Superior temporal gyrus (tissue), 1 donor: ENCODE results near the gene GMDS.
"Not testable (repeated sequence)": the region's sequence is repeated elsewhere in the genome, so short reads cannot be mapped to it uniquely, and the experiment has no call there.

Source experiments
- DNase-seq: peaks from one replicate; pipeline ENCODE4 v3.0.0-alpha.2; 2016; ENCODE audit errors: extremely low spot score

The GMDS gene

DNA sequence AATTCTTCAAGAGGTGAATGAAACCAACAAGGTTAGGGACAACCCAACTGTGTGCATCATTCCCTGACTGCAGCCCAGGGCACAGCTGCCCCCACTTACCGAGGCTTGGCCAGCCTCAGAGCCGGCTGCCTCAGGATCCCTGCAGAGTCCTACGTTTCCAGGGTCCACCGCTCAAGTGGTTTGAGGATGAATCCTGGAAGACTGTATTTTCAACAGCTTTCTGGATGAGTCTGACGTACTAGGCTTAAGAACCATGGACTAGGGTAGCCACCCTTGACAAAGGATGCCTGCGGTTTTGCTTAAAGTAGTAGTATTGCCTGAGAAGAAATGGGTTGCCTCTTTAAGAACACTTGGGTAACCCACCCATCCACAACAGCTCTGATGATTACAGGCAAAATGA is 534.3 kb downstream of the GMDS start:
- DNase-seq, result no peak

DNA sequence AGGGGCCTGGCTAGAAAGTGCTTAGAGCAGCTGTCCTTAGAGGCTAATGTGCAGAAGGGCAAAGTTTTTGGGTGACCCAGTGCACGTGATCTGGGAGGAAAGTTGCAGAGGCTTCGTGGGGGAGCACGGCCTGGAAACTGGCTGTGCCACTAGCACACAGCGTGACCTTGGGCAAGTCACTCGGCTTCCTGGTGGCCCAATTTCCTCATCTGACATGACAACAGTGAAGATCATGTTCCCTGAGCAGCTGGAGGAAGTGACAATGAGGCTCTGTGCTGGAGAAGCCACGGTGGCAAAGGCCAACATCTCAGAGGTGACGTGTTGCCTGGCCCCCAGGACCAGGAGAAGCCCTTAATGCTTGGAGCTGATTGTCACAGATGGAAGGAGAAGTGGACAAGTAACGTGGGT is 536.2 kb downstream of the GMDS start:
- DNase-seq, result no peak

DNA sequence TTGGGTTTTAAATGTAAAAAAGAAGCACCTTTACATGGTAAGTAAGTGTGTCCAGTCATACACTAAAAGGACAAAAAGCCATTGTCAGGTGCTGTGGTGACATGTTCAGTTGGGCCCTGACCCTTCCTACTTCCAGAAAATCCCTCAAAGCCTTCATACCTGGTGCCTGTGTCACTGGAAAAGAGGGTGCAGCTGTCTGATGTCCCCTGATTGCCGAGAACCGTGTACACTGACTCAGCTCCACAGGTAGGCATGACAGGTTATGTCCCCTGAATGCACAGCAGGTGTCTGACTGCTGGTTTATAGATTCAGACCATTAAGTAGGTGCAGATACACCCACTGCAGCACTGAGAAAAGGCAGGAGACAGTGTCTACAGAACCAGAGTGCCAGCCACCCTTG is 536.6 kb downstream of the GMDS start:
- DNase-seq, result no peak

DNA sequence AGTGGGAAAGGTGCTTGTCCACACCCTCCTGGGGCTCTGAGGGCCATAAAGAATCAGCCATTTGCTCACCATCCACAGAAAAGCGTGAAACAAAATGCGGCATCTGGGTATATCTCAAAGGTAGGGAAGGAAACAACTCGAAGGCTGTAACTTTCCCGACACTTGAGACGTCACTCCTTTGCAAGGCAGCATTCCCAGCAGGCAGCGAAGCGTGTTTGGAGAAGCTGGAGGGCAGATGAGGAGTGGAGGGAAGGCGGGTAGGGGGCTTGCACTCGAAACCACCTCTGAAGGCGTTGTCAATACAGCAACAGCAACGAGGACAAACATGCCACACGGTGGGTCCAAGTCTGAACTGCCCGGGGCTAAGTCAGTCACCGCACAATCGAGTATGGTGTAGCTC is 537.3 kb downstream of the GMDS start:
- no peak for DNase-seq

DNA sequence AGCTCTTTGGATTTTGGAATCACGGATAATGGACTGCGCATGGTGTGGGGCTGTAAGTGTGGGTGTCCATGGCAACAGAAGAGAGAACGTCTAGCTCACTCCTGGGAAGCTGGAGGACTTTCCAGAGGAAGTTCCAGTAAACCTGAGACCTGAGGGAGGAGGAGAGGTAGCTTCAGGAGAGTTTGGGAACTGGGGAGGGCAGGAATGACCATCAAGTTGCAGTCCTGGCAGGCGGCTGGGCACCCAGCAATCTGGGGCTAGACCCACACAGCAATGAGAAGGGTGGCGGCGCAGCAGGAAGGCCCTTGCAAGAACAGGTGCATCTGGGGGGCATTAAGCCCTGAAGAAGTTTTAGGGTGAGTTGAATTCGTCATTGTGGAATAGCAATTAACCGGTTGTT is 539.8 kb downstream of the GMDS start:
- no peak for DNase-seq

DNA sequence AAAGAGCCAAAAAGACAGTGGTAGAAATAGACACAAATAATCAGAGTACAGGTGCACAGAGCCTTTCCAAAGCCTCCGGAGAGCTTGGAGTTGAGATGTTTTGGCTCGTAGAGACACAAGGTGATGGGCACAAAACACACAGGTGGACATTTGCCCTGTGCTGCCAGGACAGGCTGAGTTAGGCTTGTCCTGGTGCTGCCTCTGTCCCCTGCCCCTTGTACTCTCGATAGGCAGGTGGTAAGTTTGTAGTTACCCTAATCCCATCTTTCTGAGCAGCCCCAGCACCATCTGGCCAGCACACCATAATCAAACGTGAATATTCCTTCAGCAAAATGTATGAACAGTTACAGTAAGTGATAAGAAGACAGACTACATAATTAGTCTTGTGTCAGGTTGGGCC is 540.2 kb downstream of the GMDS start:
- no peak for DNase-seq

DNA sequence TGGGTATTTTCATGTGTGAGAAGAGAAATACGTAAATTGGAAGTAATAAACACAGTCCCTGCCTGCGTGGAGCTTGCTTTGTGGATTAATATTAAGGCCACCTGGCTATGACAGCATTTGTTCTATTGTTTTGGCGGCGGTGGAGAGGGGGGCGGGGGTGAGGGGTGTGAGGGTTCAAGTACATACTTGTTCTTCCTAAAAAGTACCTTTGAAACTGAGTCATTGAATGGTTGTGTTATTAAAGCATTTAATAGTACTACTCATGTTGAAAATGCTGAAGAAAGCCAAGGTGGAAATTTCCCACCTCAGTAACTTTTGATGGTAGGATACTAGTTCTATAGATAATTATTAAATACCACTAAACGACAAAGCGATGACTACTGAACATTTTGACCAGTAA is 540.7 kb downstream of the GMDS start:
- DNase-seq, result no peak

DNA sequence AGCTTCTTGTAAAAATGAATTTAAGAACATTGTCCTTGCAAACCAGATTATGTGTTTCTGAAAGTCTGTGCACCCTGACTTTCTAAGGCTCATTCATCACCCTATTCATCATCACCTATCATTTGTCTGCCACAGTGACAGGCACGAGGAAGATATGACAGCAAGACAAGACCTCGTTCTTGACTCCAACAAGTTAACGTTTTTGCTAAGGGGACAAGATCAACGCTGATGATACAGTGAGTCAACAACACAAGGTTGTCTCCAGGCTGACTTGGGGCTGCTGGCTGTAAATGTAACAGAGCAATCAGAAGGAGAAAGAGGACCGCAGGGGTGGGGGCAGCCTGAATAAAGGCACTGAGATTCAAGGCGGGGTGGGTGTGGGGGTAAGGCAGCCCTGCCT is 541.5 kb downstream of the GMDS start:
- no peak for DNase-seq

DNA sequence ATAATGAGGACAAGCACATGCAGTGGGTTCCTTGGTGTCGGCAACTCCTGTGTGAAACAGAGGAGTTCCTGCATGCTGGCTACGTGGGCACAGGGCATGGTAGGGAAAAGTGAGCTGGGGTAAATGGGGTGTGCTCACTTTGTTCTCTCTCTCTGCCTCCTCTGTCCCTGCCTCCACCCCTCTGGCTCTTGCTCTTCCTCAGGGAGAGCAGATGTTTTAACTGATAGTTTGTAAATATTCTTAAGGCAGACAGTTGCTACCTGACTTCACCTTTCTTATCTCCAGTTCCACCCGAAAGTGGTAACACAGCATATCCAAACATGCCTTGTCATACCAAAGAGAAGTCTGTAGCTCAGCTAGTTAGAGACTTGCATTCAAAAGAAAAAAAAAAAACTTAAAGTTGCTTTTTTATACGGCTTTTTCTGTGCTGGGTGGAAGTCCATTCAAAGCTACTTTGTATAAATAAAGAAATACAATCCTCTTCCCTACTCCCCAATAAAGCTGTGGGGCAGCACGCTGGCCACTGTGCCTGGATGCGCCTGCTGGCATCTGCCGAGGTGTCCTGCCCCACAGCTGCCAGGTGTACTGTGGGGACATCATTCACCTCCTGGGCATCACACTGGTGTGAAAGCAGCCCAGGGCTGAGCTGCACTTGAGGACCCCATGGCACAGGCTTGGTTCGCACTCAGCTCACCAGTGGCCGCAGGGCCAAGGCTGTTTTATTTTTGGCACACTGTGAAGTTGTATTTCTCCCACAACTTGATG is 542.1 kb downstream of the GMDS start:
- no peak for DNase-seq

DNA sequence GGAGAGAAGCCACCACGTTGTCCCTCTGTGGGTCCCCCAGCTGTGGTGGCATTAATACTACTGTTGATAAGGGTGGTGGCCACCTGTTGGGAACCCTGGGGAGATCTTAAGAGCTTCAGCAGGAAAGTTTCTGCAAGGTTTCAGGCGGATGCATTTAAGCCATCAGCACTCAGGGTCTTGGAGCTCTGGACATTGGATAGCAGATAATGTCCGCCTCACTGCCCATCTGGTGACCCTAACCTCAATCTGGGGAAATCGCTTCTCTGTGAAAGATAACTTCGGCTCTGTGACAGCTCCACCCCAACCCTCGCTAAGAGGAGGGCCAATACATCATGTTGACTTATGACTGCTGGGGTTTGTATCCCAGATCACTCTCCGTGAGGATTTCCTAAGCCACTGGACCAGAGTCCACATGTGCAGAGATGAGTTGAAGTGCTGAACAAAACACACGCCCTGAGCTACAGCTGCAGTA is 542.8 kb downstream of the GMDS start:
- DNase-seq, result no peak

DNA sequence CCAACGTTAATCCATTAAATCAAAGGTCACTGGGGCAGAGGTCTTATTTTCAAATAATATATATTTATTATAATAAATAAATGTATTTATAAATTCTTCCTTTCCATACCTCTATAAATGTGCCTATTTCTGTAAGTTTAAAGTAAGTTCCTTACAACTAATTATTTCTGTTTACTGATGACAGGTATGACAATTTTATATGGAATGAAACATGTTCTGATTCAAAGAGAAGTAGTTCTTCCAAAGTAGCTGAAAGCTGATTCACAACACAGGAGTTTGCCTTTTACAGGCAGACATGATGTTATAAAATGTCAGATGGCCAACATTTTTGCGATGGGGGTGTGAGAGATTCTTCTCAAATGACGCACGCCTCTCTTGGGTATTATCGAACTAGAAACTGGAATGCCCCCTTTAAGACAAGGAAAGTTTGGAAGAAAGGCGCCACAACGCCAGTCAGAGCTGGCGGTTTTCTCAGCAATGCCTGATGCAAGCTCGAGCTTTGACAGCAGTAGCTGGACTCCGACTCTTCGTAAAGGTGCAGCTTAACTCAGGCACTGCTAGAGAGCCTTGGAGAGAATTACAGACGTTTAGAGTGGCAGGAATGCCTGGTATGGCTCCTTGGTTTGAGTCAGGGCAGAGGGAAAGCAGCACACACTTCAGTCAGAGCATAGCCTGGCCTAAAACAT is 543.6 kb downstream of the GMDS start:
- no peak for DNase-seq

DNA sequence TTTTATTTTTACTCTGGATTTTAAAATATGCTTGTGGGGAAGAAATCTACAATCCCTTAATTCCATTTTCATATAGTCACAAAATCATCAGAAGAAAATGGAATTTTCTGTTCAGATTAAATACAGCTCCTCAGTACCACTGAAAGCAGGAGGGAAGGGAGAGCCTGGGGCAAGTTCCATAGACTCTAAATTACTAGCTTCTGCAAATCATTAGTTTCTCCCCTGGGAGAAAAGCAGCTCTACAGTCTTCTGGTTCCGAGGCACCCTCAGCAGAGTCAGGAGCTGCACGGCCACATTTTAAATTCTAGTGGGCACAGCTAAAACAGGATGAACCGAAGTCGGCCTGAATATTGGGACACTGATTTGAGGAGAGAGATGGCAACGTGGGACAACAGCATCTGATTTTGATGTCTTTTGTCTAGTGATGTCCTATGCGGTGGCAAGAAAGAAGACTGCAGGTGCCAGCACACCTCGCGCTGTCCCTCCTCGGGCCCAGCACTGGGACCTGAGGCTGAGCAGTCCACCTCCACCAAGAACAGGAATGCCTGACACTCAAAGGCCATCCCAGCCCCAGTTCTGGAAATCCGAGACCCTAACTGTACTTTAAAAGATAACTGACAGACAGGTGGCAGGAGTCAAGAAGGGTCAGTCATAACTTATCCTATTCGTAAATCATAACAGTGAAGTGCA is 545.0 kb downstream of the GMDS start:
- DNase-seq, result no peak

DNA sequence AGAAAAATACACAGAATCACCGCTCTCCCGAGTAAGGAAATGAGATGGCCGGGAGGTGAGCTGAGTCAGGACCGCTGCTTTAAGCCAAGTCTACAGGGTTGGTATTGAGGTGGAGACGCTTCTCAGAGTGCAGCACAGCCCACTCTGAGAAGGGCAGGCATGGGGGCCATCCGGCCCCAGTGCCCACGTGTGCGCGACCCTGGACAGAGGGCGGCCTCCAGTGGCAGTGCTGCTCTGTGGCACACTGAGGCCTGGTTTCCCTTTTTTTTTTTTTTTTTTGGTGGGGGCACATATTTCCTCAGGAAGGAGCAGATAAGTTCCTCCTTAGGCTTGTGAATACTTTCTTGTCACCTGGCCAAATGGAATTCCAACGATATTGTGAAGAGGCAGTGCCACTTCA is 546.9 kb downstream of the GMDS start:
- DNase-seq, result no peak

DNA sequence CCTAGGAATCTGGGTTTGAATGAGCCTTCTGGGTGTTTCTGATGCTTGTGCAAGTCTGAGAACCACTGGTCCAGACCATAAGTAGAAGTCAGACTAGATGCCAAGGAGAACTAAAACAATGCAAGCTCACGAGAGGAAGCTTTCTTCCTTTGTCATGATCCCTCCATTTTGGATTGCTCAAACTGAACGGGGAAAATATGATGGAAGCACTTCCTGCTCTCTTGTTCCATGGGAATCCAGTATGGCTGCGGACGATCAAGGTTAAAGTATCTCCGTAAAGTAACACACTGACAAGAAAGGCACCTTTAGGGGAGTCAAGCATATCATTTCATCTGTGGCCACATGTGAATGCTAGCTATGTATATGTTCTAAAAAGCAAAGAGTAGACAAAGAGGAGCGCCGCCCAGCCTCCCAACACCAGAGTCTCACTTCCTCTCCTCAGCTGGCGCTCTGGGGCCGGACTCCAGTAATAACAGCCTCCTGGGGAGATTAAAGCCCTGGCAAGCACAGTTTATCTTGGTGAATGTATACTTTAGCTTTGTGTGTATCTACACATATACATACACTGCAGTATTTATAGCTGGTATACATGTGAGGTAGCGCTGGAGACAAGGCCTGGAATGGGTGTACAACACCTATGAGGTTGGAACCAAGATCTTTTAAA is 547.6 kb downstream of the GMDS start:
- DNase-seq, result no peak

DNA sequence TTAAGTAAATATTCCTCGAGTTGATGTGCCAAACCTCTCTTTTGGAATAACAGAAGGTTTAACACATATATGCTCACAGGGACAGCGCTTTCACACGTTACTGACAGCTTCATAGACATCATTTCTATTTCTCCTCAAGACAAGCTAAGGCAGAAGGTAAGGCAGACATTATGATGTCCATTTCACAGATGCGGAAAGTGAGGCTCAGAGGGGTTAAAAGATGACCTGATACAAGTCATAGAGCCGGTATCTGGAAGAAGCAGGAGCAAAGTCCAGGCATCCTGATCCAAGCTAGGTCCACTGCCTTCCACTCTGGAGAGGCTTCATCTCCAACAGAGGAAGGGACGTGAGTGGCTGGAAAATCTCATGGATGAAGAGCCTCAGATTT is 548.9 kb downstream of the GMDS start:
- no peak for DNase-seq

DNA sequence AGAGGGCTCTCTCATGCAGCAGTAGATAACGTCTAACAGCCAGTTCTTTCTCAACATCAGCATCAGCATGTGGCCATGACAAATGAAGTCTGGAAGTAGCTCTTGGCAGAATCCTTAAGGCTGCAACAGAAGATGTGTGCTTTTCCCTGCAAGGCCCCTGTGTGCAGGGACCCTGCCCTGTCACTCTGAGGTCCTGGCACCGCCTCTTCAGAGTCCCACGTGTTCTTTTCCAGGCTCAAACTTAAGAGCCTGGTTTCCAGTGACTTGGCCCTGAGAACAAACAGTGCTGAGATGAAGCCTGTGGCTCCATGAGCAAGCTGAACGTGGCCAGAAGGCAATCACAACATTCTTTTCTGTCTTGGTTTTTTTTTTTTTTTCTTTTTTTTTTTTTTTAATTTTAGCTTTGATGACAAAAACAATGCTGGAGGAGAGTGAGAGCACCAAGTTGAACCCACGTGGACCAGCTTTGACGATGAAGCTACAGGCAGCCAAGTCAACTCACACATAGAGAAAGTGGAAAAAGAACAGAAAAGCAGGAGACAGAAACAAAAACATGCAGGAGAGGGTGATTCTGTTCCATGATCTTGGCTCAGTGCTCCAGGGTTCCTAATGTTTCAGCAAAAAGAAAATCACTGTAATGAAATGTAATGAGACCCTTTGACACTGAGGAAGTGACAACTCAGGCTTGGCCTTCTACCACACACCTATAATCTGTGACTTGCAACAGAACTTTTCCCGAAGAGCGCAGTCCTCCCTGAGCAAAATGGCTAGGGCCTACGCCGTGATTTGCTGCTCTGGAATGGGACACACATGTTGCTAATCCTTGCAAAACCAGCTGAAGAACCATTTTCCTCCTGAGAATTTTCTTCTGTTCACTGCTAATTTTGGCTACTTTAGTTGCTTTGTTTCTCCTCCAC is 549.6 kb downstream of the GMDS start:
- no peak for DNase-seq

DNA sequence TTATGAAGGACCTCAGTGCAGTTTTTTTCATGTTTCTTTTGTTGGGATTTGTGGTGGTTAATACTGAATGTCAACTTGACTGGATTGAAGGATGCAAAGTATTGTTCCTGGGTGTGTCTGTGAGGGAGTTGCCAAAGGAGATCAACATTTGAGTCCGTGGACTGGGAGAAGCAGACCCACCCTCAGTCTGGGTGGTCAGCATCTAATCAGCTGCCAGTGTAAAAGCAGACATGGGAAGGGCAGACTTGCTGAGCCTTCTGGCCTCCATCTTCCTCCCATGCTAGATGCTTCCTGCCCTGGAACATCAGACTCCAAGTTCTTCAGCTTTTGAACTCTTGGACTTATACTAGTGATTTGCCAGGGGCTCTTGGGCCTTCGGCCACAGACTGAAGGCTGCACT is 553.6 kb downstream of the GMDS start:
- not testable (repeated sequence) for DNase-seq

DNA sequence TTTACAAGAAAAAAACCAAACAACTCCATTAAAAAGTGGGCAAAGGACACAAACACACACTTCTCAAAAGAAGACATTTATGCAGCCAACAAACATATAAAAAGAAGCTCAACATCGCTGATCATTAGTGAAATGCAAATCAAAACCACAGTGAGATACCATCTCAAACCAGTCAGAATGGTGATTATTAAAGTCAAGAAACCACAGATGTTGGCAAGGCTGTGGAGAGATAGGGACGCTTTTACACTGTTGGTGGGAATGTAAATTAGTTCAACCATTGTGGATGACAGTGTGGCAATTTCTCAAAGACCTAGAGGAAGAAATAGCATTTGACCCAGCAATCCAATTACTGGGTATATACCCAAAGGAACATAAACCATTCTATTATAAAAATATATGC is 554.7 kb downstream of the GMDS start:
- not testable (repeated sequence) for DNase-seq

DNA sequence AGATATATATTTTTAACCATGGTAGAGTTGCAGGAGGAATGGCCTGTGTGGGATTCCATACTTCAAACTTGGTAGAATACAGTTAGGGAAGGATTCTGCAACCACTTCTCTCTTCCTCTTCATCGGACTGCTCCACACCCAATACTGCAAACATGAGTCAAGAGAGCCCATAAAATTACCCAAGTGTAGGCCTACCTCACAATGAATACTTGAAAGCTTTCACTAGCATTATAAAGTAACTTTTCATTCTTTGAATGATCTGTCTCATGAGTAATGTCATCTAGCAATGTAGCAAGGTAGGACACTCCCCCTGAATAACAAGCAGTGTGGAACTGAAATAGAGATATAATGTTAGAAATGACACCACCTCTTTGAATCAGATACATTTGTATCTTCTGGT is 556.3 kb downstream of the GMDS start:
- DNase-seq, result no peak

DNA sequence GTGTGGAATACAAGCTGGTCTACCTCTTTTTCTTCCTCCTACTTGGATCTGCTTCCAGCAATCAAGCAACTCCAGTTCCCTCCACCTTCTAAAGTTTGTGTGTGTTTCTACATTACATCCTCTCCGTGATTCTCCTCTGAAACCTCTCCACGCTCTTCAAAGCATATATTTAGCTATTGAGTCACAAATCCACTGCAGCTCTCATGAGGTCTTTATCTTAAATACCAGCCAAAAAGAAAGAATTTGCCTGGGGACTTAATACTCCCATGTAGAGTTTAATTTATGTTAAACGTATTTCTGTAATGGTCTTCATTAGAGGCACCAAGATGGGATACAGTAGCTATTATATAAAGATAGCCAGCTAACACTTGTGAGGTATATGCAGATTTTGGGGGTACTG is 557.0 kb downstream of the GMDS start:
- no peak for DNase-seq

DNA sequence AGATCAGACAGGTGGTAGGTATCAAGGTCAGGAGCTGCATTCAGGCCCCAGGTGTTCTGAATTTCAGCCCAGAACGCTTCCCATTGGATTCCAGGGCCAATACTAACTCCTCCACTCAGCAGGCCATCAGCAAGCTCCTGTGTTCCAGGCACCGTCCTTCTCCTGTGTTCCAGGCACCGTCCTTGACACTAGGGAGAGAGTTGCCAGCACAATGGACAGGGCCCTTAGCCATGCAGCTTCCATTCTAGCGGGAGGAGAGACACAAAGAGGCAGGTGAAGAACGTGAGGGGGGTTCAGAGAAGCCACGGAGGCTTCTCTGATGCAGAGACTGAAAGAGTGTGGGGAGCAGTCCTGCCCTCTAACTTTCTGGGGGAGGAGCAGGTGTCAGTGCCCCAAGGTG is 558.0 kb downstream of the GMDS start:
- no peak for DNase-seq
